ENCODE measurements around the gene SKI.
A peak's percentile ranks its signal among the peaks of the same experiment; 100 is the strongest.

SKI gene

DNA sequence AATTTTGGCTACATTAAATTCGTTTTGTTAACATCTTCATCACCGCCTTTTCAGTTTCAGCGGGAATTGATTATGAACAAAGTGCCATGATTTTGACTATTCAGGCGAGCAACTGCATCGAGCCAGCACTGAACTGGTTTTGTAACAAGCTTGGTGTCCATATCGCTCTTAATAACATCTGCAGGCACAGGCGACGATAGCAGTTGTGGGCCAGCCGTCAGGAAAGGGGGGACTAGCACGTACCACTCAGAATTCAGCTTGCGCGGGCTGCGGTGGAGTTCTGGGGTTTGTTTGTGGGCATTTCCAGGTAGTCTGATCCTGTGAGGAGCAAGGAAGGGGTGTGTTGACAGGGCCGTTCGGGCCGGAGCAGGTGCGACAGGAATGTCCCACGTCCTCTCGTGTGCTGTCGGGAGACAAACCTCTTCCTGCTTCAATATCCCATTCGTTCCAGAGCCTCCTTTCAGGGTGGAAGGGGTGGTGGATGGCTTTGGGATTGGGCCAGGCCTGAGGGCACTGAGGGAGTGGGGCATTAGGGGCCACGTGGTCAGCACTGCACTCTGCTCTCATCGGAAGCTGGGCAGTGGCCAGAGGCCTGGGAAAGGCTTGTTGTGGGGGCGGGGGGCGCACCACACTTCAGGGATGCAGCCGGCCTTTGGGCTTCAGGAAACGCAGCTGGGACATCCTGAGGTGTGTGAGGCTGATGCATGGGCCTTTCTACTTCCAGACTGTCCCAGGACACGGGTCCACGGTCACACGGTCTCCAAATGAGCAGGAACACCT, 39.1 kb downstream of the SKI start:
- DNase-seq = no peak

GRCh38 chr1:2267862-2268261, 39.7 kb downstream of the SKI start:
- no peak for DNase-seq

DNA sequence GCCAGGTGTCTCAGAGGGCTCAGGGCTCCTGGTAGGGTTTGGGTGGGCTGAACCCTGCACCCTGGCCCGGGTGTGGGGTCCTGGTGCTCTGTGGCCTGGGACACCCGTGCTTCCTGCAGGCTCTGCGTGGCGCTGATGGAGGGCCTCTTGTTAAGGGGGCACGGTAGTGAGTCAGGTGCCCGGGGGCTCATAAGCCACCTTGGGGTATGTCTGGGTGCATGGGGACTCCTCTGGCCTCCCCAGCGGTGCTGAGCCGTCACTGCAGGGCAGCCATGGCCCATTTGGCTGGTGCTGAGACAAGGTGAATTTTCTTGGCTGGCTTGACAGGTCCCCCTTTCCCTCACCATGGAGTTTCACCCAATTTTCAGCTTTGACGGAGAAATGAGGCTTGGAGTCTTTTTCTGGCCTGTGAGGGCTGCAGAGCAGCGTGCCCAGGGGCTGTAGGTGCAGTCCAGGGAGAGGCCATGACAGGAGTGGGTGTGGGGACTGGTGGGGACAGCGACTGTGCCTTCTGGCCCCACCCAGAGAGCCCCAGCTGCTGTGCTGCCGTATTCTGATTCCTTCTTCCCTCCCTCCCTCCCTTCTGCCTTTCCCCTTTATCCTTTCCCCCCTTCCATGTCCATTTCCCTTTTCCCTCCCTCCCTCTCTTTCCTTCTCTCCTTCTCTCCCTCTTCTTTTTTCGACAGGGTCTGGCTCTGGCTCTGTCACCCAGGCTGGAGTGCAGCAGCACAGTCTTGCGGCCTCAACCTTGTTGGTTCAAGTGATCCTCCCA, 40.4 kb downstream of the SKI start:
- no peak for DNase-seq

DNA sequence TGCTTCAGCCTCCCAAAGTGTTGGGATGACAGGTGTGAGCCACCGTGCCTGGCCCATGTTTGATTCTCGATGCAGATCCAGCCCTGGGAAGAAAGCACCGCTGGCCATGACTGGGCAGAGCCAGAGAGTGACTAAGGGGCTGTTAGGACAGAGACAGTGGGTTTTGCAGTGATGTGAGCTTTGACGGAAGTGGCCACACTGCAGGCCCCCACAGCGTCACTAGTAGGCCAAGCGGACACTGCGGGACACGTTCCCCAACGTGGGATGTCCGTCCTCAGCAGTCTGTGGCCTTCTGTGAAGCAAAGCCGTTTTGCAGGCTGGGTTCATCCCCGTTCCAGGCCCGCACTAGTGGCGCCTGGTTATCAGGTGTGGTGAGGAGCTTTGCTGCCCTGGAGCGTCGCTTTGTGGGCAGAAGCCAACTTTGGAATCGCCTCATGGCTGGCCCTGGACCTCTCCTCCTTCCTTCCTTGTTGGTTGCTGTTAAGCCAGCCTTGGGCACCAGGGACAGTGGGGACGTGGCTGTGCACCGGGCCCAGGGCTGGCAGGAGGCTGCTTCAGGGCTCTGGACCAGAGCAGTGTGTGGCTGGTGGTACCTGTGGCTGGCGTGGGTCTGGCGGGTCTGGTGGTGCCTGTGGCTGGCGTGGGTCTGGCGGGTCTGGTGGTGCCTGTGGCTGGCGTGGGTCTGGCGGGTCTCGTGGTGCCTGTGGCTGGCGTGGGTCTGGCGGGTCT, 41.2 kb downstream of the SKI start:
- no peak for DNase-seq

- DNase-seq = no peak
Measured at GRCh38 chr1:2269922-2270259, 41.8 kb downstream of the SKI start.

GRCh38 chr1:2270260-2271100, 42.4 kb downstream of the SKI start:
- DNase-seq = peak in 1 of 2 experiments; percentile 18

GRCh38 chr1:2271211-2271721, 43.1 kb downstream of the SKI start:
- DNase-seq = no peak

DNA sequence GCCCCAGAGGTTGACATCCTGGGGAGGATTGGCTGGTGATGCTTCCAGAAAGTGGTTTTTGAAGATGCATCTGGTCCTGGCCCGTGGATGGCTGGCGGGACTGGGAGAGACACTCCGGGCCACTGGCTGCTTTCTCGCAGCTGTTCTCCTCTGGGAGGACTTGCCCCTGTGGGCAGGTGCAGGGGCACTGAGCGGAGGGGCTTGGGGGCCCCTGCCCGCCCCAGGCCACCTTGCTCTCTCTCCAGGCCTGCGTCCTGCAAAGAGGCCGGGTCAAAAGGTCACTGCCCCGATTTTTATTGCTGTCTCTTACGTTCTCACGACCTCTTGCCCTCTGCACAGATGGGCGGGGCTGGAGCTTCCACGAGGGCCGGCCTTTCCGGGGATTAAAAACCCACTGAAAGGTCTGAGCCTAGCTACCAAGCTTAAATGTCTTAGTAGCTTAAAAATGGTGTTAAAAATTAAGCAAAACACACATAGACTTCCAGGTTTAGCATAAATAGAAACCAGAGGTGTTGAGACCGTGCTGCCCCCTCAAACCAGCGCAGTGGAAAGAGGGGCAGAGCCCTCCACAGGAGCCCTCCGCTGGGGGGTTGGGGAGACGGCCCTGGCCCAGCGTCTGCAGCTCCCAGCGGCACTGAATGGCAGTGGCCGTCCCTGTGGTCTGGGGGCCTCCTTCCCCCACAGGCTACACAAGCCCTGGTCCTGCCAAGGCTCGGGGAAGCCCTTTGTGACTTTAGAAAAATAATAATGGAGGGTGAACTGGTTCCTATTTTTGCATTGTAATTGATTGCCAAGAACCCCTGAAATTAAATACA, 43.9 kb downstream of the SKI start:
- DNase-seq = no peak

- no peak for DNase-seq
Measured at GRCh38 chr1:2272686-2273400, 44.7 kb downstream of the SKI start.

DNA sequence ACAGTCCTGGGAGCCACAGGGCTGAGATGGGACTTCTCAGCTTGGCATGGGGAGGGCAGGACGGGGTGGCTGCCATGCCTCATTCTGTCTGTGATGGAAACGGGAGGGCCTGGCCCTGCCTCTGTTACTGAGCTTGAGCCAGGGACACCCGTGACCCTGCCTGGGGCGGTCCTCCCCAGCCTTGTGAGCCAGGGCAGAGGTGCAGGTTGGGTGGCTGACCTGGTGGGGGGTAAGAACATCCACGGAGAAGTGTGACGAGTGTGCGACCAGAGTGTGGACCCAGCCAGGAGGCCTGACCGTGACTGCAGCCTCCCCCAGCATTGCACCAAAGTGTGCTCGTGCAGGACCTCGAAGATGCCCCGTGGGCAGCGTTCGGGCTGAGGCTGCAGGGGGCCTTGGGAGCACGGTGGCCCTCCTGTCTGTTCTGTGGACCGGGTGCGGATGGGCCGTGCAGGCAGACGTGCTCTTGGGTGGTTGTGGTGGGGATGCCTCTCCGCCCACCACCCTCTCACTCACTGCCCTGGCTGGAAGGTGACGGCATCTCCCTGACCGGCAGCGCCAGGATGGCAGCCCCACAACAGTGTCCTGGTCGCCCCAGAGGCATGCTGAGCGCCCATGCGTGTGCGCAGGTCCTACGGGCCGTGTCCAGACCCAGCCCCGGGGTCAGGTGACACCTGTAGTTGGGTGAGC, 45.4 kb downstream of the SKI start:
- no peak for DNase-seq

GRCh38 chr1:2274231-2274928, 46.3 kb downstream of the SKI start:
- DNase-seq = no peak

GRCh38 chr1:2274929-2275475, 46.9 kb downstream of the SKI start:
- no peak for DNase-seq

DNA sequence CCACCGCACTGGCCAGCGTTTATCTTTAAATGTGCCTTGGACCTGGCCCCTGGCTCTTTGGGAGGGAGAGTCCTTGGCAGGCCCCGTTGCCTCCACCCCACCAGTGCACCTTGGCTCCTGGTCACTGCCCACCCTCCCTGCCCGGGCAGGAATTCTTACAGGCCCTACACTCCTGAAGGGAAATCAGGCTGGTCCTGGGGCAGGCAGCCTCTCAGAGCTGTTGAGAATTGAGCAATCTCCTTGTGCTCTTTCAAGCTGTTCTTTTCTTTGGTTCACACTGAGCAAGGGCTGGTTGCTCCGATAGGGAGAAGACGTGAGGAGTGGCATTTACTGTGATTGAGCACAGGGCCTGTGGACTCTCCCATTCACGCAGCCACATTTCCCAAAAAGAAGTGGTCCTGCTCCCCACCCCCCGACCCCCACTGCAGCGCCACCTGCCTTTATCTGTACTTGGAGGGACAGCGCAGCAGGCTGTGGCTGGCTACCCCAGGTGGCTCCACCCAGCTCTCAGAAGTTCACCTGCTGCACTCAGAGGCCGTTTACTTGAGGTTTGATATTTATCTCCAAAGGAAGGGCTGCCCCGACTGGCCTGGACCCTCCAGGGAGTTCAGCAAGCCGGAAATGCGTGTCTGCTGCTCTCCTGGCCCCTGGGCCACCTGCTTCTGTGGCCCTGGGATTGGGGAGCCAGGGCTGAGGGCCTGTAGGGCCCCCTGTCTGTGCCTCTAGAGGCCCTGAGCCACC, 47.8 kb downstream of the SKI start:
- DNase-seq = no peak

DNA sequence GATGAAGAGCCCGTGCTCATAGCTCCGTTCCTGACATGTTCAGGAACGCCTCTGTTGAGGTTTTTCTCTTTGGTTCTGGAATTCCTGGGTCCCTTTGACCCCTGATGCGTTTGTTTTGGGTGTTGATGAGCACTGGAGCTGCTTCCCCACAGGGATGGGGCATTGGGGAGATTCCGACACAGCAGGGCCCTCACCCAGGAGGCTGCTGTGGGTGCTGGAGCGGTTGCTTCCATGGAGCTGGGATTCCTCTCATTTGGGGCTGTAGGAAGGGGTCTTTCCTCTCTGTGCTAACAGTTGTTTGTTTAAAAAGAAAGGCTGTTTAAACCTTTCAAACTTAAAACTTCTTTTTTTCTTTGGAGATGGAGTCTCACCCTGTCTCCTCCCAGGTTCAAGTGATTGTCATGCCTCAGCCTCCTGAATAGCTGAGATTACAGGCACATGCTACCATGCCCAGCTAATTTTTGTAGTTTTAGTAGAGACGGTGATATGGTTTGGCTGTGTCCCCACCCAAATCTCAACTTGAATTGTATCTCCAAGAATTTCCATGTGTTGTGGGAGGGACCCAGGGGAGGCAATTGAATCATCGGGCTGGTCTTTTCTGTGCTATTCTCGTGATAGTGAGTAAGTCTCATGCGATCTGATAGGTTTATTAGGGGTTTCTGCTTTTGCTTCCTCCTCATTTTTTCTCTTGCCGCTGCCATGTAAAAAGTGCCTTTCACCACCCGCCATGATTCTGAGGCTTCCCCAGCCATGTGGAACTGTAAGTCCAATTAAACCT, 48.9 kb downstream of the SKI start:
- DNase-seq = no peak

GRCh38 chr1:2277741-2278488, 49.8 kb downstream of the SKI start:
- DNase-seq = no peak

DNA sequence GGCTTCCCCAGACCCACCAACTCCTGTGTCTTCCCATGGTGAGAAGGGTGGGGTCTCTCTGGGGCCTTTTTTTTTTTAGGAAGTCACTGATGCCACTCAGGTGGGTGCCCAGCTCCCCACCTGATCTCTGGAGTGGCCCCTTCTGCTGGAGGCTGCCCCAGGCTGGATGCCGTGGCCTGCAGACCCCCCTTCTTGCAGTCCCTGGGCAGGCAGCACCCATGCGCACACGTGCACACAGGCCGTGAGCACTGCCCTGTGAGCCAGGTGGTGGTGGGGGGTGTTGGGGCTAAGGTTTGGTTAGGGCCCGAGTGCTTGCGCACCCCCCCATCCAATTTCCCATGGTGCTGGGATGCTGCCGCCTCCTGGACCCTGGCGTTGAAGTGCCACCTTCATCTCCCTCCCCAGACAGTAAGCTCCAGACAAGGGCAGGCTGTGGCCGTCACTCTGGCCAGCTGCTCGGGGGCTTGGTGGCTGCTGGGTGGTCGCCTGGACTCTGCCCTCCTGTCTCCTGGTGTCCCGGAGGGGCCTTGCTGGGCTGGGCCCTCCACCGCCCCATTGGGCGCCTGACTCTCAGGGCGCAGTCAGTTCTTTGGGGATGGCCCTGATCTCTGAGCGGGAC, 50.6 kb downstream of the SKI start:
- DNase-seq = no peak

GRCh38 chr1:2279210-2279639, 51.1 kb downstream of the SKI start:
- no peak for DNase-seq

Measured in NCI-H524 (cell line).